PC-3 (cell line): Measurements from ENCODE around the gene MAP2K2. TPM values are rescaled to one million over a fixed set of nuclear protein-coding genes. Genes with fewer than 3 reads are reported as not detected.

Experiments
- ATAC-seq: fragments of 200-7000 bp; cut with Tn5 transposase; 2 replicates; pipeline ENCODE4 v1.9.1; 2020; ENCODE audit warnings: mild to moderate bottlenecking, moderate library complexity
- BruUV-seq: library from RNA; stranded (reverse); fragments of 400-500 nt; replicated peaks from 2 replicates; lab custom pipeline; 2021; lab: Mats Ljungman, UMichigan
- CTCF ChIA-PET: fragments of 300-600 bp; sonication (Branson Sonifier 250); formaldehyde crosslinking; loops from one replicate; lab custom pipeline; 2022; ENCODE audit warnings: antibody characterized with exemption; lab: Charles Lee
- POLR2A ChIA-PET: fragments of 300-600 bp; sonication (Branson Sonifier 250); formaldehyde crosslinking; loops from one replicate; lab custom pipeline; 2022; ENCODE audit warnings: antibody characterized with exemption; ENCODE audit not compliant: unreplicated experiment; lab: Charles Lee
- DNase-seq: peaks from one replicate; pipeline ENCODE4 v3.0.0-alpha.2; 2015
- H2AFZ ChIP-seq: fragments of 300-600 bp; sonication (generic); 2 replicates; pipeline ENCODE4 v1.6.0; 2016; ENCODE audit warnings: antibody characterized with exemption, low read length
- H3F3A ChIP-seq: fragments of 300-600 bp; sonication (generic); one replicate; pipeline ENCODE4 v1.6.0; 2017; ENCODE audit warnings: antibody characterized with exemption, low read length, control low read depth, mild to moderate bottlenecking; ENCODE audit not compliant: unreplicated experiment
- H3K27ac ChIP-seq: fragments of 300-600 bp; sonication (generic); 2 replicates; pipeline ENCODE4 v1.5.1; 2016; ENCODE audit warnings: mild to moderate bottlenecking, low read length
- H3K27me3 ChIP-seq: fragments of 300-600 bp; sonication (generic); 2 replicates; pipeline ENCODE4 v1.6.1; 2016; ENCODE audit warnings: low read length, mixed read lengths
- H3K36me3 ChIP-seq: fragments of 300-600 bp; sonication (generic); 2 replicates; pipeline ENCODE4 v1.6.1; 2016; ENCODE audit warnings: low read depth, mixed run types, low read length, mixed read lengths
- H3K4me1 ChIP-seq: fragments of 300-600 bp; sonication (generic); 2 replicates; pipeline ENCODE4 v1.5.1; 2016; ENCODE audit warnings: low read length; ENCODE audit not compliant: insufficient read depth
- H3K4me2 ChIP-seq: fragments of 300-600 bp; sonication (generic); 2 replicates; pipeline ENCODE4 v1.6.0; 2016; ENCODE audit warnings: low read length
- H3K4me3 ChIP-seq: fragments of 300-600 bp; sonication (generic); 2 replicates; pipeline ENCODE4 v1.5.1; 2016; ENCODE audit warnings: mild to moderate bottlenecking, low read length, mixed read lengths
- H3K79me2 ChIP-seq: fragments of 300-600 bp; sonication (generic); 2 replicates; pipeline ENCODE4 v1.6.1; 2017; ENCODE audit warnings: low read length, mixed read lengths
- H3K9ac ChIP-seq: fragments of 300-600 bp; sonication (generic); 2 replicates; pipeline ENCODE4 v1.6.0; 2016; ENCODE audit warnings: mild to moderate bottlenecking, low read length
- H3K9me2 ChIP-seq: fragments of 300-600 bp; sonication (generic); replicated peaks from 2 replicates; pipeline ENCODE4 v1.6.1; 2016; ENCODE audit warnings: mixed run types, low read length, mixed read lengths
- H3K9me3 ChIP-seq: fragments of 300-600 bp; sonication (generic); 2 replicates; pipeline ENCODE4 v1.6.1; 2016; ENCODE audit warnings: low read length, mixed read lengths
- H4K20me1 ChIP-seq: fragments of 300-600 bp; sonication (generic); 2 replicates; pipeline ENCODE4 v1.6.1; 2016; ENCODE audit warnings: low read length, mixed read lengths
- CTCF ChIP-seq: fragments of 300-600 bp; sonication (generic); conservative IDR thresholded peaks from 2 replicates; pipeline ENCODE4 v1.5.1; 2017; ENCODE audit warnings: antibody characterized with exemption, low read depth, mild to moderate bottlenecking, low read length
- EZH2 ChIP-seq: fragments of 300-600 bp; sonication (generic); IDR thresholded peaks from one replicate; pipeline ENCODE4 v1.6.1; 2017; ENCODE audit warnings: antibody characterized with exemption, mild to moderate bottlenecking, low read length; ENCODE audit not compliant: unreplicated experiment
- EZH2phosphoT487 ChIP-seq: fragments of 300-600 bp; sonication (generic); IDR thresholded peaks from 2 replicates; pipeline ENCODE4 v1.6.1; 2018; ENCODE audit warnings: mild to moderate bottlenecking, antibody characterized with exemption, low read length, borderline replicate concordance
- intact Hi-C: fragments of 100-400 bp; cut with micrococcal nuclease; formaldehyde crosslinking; loops from 2 replicates; pipeline ENCODE4 v1.9.0; 2023
- total RNA-seq: library from RNA; depleted of rRNA; stranded (reverse); fragments of >200 nt; gene quantifications from 2 replicates; pipeline ENCODE4 v1.2.3, GENCODE V29; 2014

Gene MAP2K2
- total RNA-seq, 1 experiment from 2014 or later, result 229 TPM

GRCh38 chr19:4058693-4059452, 65.0 kb downstream of the MAP2K2 start:
- intact Hi-C loops, result no loop called here
- Histone ChIP-seq H3K27ac (peak overlapping the region; percentile 88), H3K27me3 (no peaks in the 10 kb centered on the region), H3K9ac (peak overlapping the region; percentile 61), H3K9me2 (no peaks in the 10 kb centered on the region), H3K9me3 (no peaks in the 10 kb centered on the region), H3K79me2 (peaks cover 93% of the 10 kb centered on the region), H4K20me1 (peaks cover 16% of the 10 kb centered on the region; the same call in 1 of the 2 replicates), H3K36me3 (0 out of 2 replicates have a peak, but pooled peaks cover under 1% of the 10 kb centered on the region), H3F3A (no peaks in the 10 kb centered on the region), H3K4me3 (peak overlapping the region; percentile 9; the same call in 1 of the 2 replicates), H2AFZ (no peak overlapping the region), H3K4me1 (peaks cover 42% of the 10 kb centered on the region), H3K4me2 (peak overlapping the region; percentile 64)
- TF ChIP-seq EZH2 (no peak), CTCF (no peak), EZH2phosphoT487 (no peak)
- BruUV-seq, result TSS peak; percentile 44
- POLR2A ChIA-PET, result interaction anchor here (0.6 kb wide), 1 partner anchor 155 kb away, joined by 8 read pairs; no protein-coding TSS in a partner anchor
- DNase-seq, result no peak
- CTCF ChIA-PET, result interaction anchor here (0.6 kb wide), 1 partner anchor 135 kb away, joined by 6 read pairs; no protein-coding TSS in a partner anchor
- no peak for ATAC-seq

DNA sequence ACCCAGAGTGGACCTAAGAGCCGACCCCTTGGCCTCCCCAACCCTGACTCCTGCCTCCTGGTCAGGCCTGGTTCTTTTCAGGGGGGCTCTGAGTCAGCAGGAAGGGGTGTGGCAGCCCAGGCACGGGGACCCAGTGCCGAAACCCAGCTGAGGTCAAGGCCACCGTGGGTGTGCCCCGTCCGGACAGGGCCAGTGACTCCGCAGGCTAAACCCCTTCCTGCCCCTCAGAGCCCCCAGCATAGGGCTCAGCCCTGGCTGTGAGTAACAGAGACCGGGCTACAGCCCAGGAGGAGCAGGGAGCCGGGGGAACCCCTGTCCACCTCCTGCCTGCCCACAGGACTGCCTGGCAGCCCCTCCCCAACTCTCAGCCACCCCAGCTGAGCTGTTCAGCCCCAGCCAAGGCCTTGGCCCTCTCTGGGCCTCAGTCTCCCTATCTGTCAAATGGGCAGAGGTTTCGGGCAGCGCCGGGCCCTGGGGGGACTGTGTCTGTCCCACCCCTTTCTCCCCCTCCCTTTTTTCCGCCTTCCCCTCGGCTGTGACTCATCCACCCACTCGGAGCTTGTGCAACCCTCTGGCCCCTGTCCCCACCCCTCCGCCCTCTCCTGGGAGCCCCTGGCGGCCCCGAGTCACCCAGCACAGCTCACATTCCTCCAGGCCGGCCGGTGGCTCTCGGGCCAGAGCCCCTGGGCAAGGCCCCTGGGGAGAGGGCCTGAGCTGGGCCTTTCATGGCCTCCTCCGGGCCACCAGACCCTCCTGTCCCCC, 65.8 kb downstream of the MAP2K2 start:
- H2AFZ ChIP-seq, result no peak overlapping the region
- BruUV-seq, result no TSS peak
- ATAC-seq, result peak; percentile 77

More for the DNA sequence above, 65.8 kb downstream of the MAP2K2 start:
- Histone ChIP-seq H3K79me2 (peaks cover 93% of the 10 kb centered on the region), H3K9me3 (no peaks in the 10 kb centered on the region), H3K36me3 (peaks cover 8% of the 10 kb centered on the region), H3F3A (no peaks in the 10 kb centered on the region), H3K9ac (peak overlapping the region; percentile 61), H4K20me1 (peaks cover 9% of the 10 kb centered on the region; the same call in 1 of the 2 replicates), H3K4me2 (peak overlapping the region; percentile 68), H3K9me2 (no peaks in the 10 kb centered on the region), H3K4me1 (peaks cover 42% of the 10 kb centered on the region), H3K4me3 (peak overlapping the region; percentile 9; the same call in 1 of the 2 replicates), H3K27ac (peak overlapping the region; percentile 88), H3K27me3 (no peaks in the 10 kb centered on the region)
- ChIA-PET CTCF (interaction anchor here (0.6 kb wide), 1 partner anchor 135 kb away, joined by 6 read pairs; no protein-coding TSS in a partner anchor), POLR2A (interaction anchor here (0.6 kb wide), 1 partner anchor 154 kb away, joined by 8 read pairs; no protein-coding TSS in a partner anchor)
- DNase-seq, result peak; percentile 77
- intact Hi-C loops, result no loop called here
- TF ChIP-seq EZH2, result no peak
- TF ChIP-seq EZH2phosphoT487, result no peak
- TF ChIP-seq CTCF, result peak; percentile 35; the same call in 1 of the 2 replicates
